Right atrium auricular region (tissue), 2 donors: ENCODE data around the gene VWA1. TPM values are rescaled to one million over a fixed set of nuclear protein-coding genes. Genes with fewer than 3 reads are reported as not detected.

Experiments
- DNase-seq: peaks from one replicate; pipeline ENCODE4 v3.0.0-alpha.2; 2019; ENCODE audit warnings: low spot score
- H3K27ac ChIP-seq, 2 donors: fragments of 200-600 bp; sonication (generic); 1 replicate in 1 of 2; 2 replicates in 1 of 2; pipeline ENCODE4 v1.5.1; 2016 to 2019
- H3K27me3 ChIP-seq, 2 donors: fragments of 200-600 bp; sonication (generic); one replicate each; pipeline versions ENCODE4 v1.5.1 to v1.6.0; 2017 to 2019
- H3K36me3 ChIP-seq: fragments of 200-600 bp; sonication (generic); one replicate; pipeline ENCODE4 v1.5.1; 2016
- H3K4me1 ChIP-seq, 2 donors: fragments of 200-600 bp; sonication (generic); one replicate each; pipeline versions ENCODE4 v1.5.1 to v1.6.0; 2017 to 2019
- H3K4me3 ChIP-seq, 2 donors: fragments of 200-600 bp; sonication (generic); 1 replicate in 1 of 2; 2 replicates in 1 of 2; pipeline ENCODE4 v1.5.1; 2017 to 2019; ENCODE audit warnings: mild to moderate bottlenecking in 1 of 2, moderate library complexity in 1 of 2
- H3K9me3 ChIP-seq, 2 donors: fragments of 200-600 bp; sonication (generic); one replicate each; pipeline ENCODE4 v1.5.1; 2019
- CTCF ChIP-seq, 2 donors: fragments of 200-600 bp; sonication (generic); IDR thresholded peaks; one replicate each; pipeline ENCODE4 v1.5.1; 2019; ENCODE audit warnings: antibody characterized with exemption in 2 of 2
- total RNA-seq, 2 donors: library from RNA; depleted of rRNA; stranded (reverse); fragments of >200 nt; gene quantifications; one replicate each; pipeline ENCODE4 v1.1.0, GENCODE V29; 2016

Gene VWA1
- total RNA-seq, 2 donors from 2014 or later: 13.0 to 15.2 TPM

- no peak for TF ChIP-seq CTCF (IDR thresholded peaks at IDR 0.05)
- H3K4me1 ChIP-seq: peaks cover 0 to 16% of the 10 kb centered on the region in 2 donors
- H3K9me3 ChIP-seq: no peaks in the 10 kb centered on the region
- H3K27me3 ChIP-seq: no peaks in the 10 kb centered on the region
- H3K27ac ChIP-seq: no peak overlapping the region
- no peak for DNase-seq
- H3K36me3 ChIP-seq: no peaks in the 10 kb centered on the region
- H3K4me3 ChIP-seq: no peak overlapping the region
These were observed 13.5 kb upstream of the VWA1 start for GRCh38 chr1:1421907-1422464.

DNA sequence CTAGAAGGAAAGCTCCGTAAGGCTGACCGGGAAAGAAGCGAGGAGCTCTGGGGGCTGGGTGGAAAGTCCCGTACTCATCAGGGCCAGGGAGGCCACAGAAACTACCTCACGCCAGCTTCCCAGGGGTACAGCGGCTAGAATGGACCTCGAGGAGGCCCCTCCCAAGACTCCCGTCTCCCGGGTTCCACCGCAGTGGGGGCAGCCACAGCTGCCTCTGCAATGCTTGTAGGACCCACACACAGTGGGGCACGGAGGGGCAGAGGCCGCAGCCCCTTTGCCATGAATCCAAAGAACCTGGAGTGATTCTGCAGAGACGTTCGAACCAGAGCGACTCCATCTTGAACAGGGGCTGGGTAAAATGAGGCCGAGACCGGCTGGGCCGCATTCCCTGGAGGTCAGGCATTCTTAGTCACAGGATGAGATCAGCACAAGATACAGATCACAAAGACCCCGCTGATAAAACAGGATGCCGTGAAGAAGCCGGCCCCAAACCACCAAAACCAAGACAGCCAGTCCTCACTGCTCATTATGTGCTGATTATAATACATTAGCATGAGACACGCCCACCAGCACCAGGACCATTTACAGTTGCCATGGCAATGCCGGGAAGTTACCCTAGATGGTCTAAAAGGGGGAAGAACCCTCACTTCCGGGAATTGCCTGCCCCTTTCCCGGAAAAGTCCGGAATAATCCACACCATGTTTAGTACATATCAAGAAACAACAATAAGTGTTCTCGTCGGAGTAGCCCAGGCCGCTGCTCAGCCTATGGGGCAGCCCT lies 12.8 kb upstream of the VWA1 start:
- no peak overlapping the region for H3K4me3 ChIP-seq
- no peak overlapping the region for H3K27ac ChIP-seq
- no peaks in the 10 kb centered on the region for H3K36me3 ChIP-seq
- no peak for DNase-seq
- no peak for TF ChIP-seq CTCF (IDR thresholded peaks at IDR 0.05)
- no peaks in the 10 kb centered on the region for H3K27me3 ChIP-seq
- peaks cover 0 to 16% of the 10 kb centered on the region in 2 donors for H3K4me1 ChIP-seq
- H3K9me3 ChIP-seq: no peaks in the 10 kb centered on the region

- Histone ChIP-seq H3K27ac (no peak overlapping the region), H3K4me3 (no peak overlapping the region), H3K9me3 (no peaks in the 10 kb centered on the region), H3K36me3 (no peaks in the 10 kb centered on the region), H3K4me1 (peaks cover 0 to 16% of the 10 kb centered on the region in 2 donors), H3K27me3 (no peaks in the 10 kb centered on the region)
- TF ChIP-seq CTCF (IDR thresholded peaks at IDR 0.05): no peak
- DNase-seq: no peak
These were observed 12.3 kb upstream of the VWA1 start for GRCh38 chr1:1423245-1423597.

GRCh38 chr1:1424707-1425106 lies 10.8 kb upstream of the VWA1 start:
- H3K9me3 ChIP-seq: no peaks in the 10 kb centered on the region
- TF ChIP-seq CTCF (IDR thresholded peaks at IDR 0.05): no peak
- H3K4me1 ChIP-seq: peaks cover 0 to 18% of the 10 kb centered on the region in 2 donors
- H3K27ac ChIP-seq: no peak overlapping the region
- no peaks in the 10 kb centered on the region for H3K27me3 ChIP-seq
- no peak overlapping the region for H3K4me3 ChIP-seq
- no peaks in the 10 kb centered on the region for H3K36me3 ChIP-seq
- DNase-seq: no peak

- Histone ChIP-seq H3K9me3 (no peaks in the 10 kb centered on the region), H3K27ac (no peak overlapping the region), H3K4me1 (peaks cover 0 to 22% of the 10 kb centered on the region in 2 donors), H3K27me3 (no peaks in the 10 kb centered on the region), H3K4me3 (no peak overlapping the region), H3K36me3 (no peaks in the 10 kb centered on the region)
- no peak for TF ChIP-seq CTCF (IDR thresholded peaks at IDR 0.05)
- DNase-seq: no peak
These were observed 10.1 kb upstream of the VWA1 start for GRCh38 chr1:1425426-1425752.
